SKM-1 treated with dmso at 0.1 percent for 144 hours (cell line): ENCODE results near the gene FOXF2.

Experiments used
- DNase-seq: peaks from one replicate; lab custom pipeline; 2025; ENCODE audit not compliant: unreplicated experiment; lab: John Stamatoyannopoulos, UW

FOXF2 gene

GRCh38 chr6:1405221-1405620, 15.8 kb downstream of the FOXF2 start:
- DNase-seq, result no peak

GRCh38 chr6:1406306-1407072, 17.1 kb downstream of the FOXF2 start:
- no peak for DNase-seq

- no peak for DNase-seq
Observed at GRCh38 chr6:1407499-1407990, 18.2 kb downstream of the FOXF2 start.

- no peak for DNase-seq
Observed at GRCh38 chr6:1409774-1410465, 20.5 kb downstream of the FOXF2 start.

- DNase-seq, result no peak
Observed at GRCh38 chr6:1412901-1413300, 23.5 kb downstream of the FOXF2 start.

- no peak for DNase-seq
Observed at GRCh38 chr6:1415416-1416063, 26.2 kb downstream of the FOXF2 start.

GRCh38 chr6:1416191-1416760, 26.9 kb downstream of the FOXF2 start:
- DNase-seq, result no peak

- DNase-seq, result no peak
Observed at GRCh38 chr6:1416820-1417219, 27.4 kb downstream of the FOXF2 start.

- no peak for DNase-seq
Observed at GRCh38 chr6:1417718-1418117, 28.3 kb downstream of the FOXF2 start.

GRCh38 chr6:1418471-1419191, 29.3 kb downstream of the FOXF2 start:
- no peak for DNase-seq

GRCh38 chr6:1420382-1420781, 31.0 kb downstream of the FOXF2 start:
- DNase-seq, result no peak

- DNase-seq, result no peak
Observed at GRCh38 chr6:1422290-1422689, 32.9 kb downstream of the FOXF2 start.

- DNase-seq, result no peak
Observed at GRCh38 chr6:1423578-1423977, 34.2 kb downstream of the FOXF2 start.

- peak; percentile 3 for DNase-seq
Observed at GRCh38 chr6:1424306-1424927, 35.0 kb downstream of the FOXF2 start.

- no peak for DNase-seq
Observed at GRCh38 chr6:1426416-1426815, 37.0 kb downstream of the FOXF2 start.

GRCh38 chr6:1435806-1436205, 46.4 kb downstream of the FOXF2 start:
- DNase-seq, result no peak

GRCh38 chr6:1436334-1437306, 47.2 kb downstream of the FOXF2 start:
- DNase-seq, result peak; percentile 65

- DNase-seq, result no peak
Observed at GRCh38 chr6:1437553-1438406, 48.4 kb downstream of the FOXF2 start.
